ENCODE data around the gene GMPPA.

The GMPPA gene

DNA sequence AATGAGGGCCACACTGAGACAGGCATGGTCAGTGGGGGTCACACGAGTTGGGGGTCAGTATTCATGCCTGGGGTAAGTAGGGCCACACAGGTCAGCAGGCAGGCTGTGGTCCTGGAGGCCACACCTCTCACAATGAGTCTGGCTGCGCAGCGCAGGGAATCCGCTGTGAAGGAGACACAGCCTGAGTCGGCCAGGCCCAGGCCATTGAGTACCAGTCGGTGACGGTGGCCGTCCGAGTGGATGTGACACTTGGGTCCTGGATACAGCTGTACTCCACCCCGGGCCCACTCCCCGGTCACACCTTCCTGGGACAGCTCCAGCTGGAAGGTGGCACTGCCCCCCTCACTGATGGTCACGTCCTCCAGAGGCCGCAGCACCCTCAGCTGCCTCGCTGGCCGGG lies 55.7 kb downstream of the GMPPA start:
- H3K4me3 ChIP-seq (ENCODE audit: control insufficient read depth, low read depth, low read length) = no peak overlapping the region
- DNase-seq (ENCODE audit: low read depth) = no peak

GRCh38 chr2:219555956-219556355 lies 57.3 kb downstream of the GMPPA start:
- DNase-seq (ENCODE audit: low read depth) = no peak
- no peak for TF ChIP-seq CTCF (IDR thresholded peaks at IDR 0.05; ENCODE audit: control insufficient read depth, insufficient read depth, low read depth, low read length, missing control alignments)
- no peak overlapping the region for H3K4me3 ChIP-seq (ENCODE audit: control insufficient read depth, low read depth, low read length)

More for the DNA sequence above, 55.7 kb downstream of the GMPPA start:
- TF ChIP-seq CTCF (IDR thresholded peaks at IDR 0.05; ENCODE audit: control insufficient read depth, insufficient read depth, low read depth, low read length, missing control alignments) = no peak

DNA sequence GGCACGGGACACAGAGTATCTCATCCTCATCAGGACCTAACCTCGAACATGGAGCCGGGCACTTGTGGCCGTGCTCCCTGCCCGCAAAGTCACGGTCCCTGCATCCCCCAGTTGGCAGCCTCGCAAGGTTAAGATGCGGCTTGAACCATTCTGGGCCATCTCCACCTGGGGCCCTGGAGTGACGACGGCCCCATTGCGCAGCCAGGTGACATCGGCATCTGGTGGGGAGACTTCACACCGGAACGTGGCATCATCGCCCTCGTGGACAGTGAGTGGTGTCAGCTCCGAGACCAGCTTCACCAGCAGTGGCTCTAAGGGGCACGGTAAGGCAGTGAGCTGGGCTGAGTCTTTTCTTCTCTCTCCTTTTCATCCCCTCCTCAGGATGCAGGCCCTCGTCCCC lies 57.7 kb downstream of the GMPPA start:
- TF ChIP-seq CTCF (IDR thresholded peaks at IDR 0.05; ENCODE audit: control insufficient read depth, insufficient read depth, low read depth, low read length, missing control alignments) = no peak
- H3K4me3 ChIP-seq (ENCODE audit: control insufficient read depth, low read depth, low read length) = no peak overlapping the region
- no peak for DNase-seq (ENCODE audit: low read depth)

Data from AG09309 (cell line).